HEK293T (cell line): ENCODE measurements around the gene FSIP1.

Source experiments
- CTCF ChIA-PET: fragments of 350-600 bp; formaldehyde crosslinking; extraction: SDS; loops from one replicate; lab custom pipeline; 2021; ENCODE audit warnings: antibody characterized with exemption, inconsistent platforms; lab: Yijun Ruan, JAX
- POLR2A ChIA-PET: fragments of 350-600 bp; formaldehyde crosslinking; extraction: SDS; loops from one replicate; lab custom pipeline; 2020; ENCODE audit warnings: antibody characterized with exemption, inconsistent platforms; lab: Yijun Ruan, JAX
- DNase-seq: peaks from one replicate; pipeline ENCODE4 v3.0.0; 2012; ENCODE audit warnings: mixed read lengths; ENCODE audit errors: extremely low spot score
- ARNT ChIP-seq: fragments of 450-650 bp; IDR thresholded peaks from 2 replicates; pipeline ENCODE4 v1.6.1; 2017; ENCODE audit warnings: mild to moderate bottlenecking
- BHLHE40 ChIP-seq: fragments of 450-650 bp; IDR thresholded peaks from 2 replicates; pipeline ENCODE4 v1.6.1; 2016; ENCODE audit warnings: mild to moderate bottlenecking, moderate library complexity, borderline replicate concordance
- CTBP1 ChIP-seq: fragments of 450-650 bp; IDR thresholded peaks from 2 replicates; pipeline ENCODE4 v1.6.1; 2016; ENCODE audit warnings: borderline replicate concordance
- ELF4 ChIP-seq: fragments of 450-650 bp; IDR thresholded peaks from 2 replicates; pipeline ENCODE4 v1.6.1; 2017; ENCODE audit warnings: antibody characterized with exemption
- FOXA1 ChIP-seq: fragments of 450-650 bp; IDR thresholded peaks from 2 replicates; pipeline ENCODE4 v1.6.1; 2016; ENCODE audit warnings: mild to moderate bottlenecking
- FOXK2 ChIP-seq: fragments of 450-650 bp; IDR thresholded peaks from 2 replicates; pipeline ENCODE4 v1.6.1; 2016; ENCODE audit warnings: mild to moderate bottlenecking
- FOXM1 ChIP-seq: fragments of 450-650 bp; IDR thresholded peaks from 2 replicates; pipeline ENCODE4 v1.6.1; 2017; ENCODE audit warnings: mild to moderate bottlenecking, borderline replicate concordance
- HDGF ChIP-seq: fragments of 450-650 bp; IDR thresholded peaks from 2 replicates; pipeline ENCODE4 v1.6.1; 2017; ENCODE audit warnings: antibody characterized with exemption, borderline replicate concordance
- L3MBTL2 ChIP-seq: fragments of 450-650 bp; conservative IDR thresholded peaks from 2 replicates; pipeline ENCODE4 v1.6.1; 2016; ENCODE audit warnings: mild to moderate bottlenecking
- LEF1 ChIP-seq: fragments of 450-650 bp; IDR thresholded peaks from 2 replicates; pipeline ENCODE4 v1.6.1; 2017; ENCODE audit warnings: mild to moderate bottlenecking, borderline replicate concordance
- NFRKB ChIP-seq: fragments of 450-650 bp; IDR thresholded peaks from 2 replicates; pipeline ENCODE4 v1.6.1; 2016; ENCODE audit warnings: mild to moderate bottlenecking, moderate library complexity
- SP1 ChIP-seq: fragments of 450-650 bp; IDR thresholded peaks from 2 replicates; pipeline ENCODE4 v1.6.1; 2017
- SUZ12 ChIP-seq: fragments of 450-650 bp; IDR thresholded peaks from 2 replicates; pipeline ENCODE4 v1.6.1; 2016; ENCODE audit warnings: mild to moderate bottlenecking
- TARDBP ChIP-seq: fragments of 450-650 bp; IDR thresholded peaks from 2 replicates; pipeline ENCODE4 v1.6.1; 2016
- ZNF384 ChIP-seq: fragments of 450-650 bp; IDR thresholded peaks from 2 replicates; pipeline ENCODE4 v1.6.1; 2016
- TF ChIP-seq, protein P1 (sequence below): fragments of 450-650 bp; IDR thresholded peaks from 2 replicates; pipeline ENCODE4 v1.6.1; 2016

The FSIP1 gene

DNA sequence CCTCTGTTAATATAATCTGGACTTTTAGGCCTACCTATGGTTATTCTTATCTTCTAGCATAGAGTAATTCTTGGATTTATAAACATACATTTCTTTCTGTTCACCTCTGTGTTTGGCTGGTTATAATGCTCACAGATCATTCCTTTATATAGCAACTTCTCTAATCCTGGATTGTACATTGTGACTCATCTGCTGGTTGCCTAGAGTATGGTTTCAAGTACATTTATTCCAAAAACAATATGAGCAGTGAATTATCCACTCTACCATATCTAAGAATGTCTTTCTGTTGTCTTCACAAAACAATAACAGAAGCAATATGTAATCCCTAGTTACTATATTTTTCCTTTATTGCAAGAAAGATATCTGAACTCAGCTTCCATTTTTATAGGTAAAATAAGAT is 35.3 kb downstream of the FSIP1 start:
- TF ChIP-seq CTBP1 (no peak), TARDBP (no peak), HDGF (no peak), FOXA1 (no peak), NFRKB (no peak), ZNF384 (no peak), ELF4 (no peak), ARNT (no peak), LEF1 (no peak), SP1 (no peak), SUZ12 (no peak), BHLHE40 (no peak), L3MBTL2 (no peak)
- CTCF ChIA-PET: no interaction called here
- no peak for DNase-seq
- POLR2A ChIA-PET: no interaction called here

DNA sequence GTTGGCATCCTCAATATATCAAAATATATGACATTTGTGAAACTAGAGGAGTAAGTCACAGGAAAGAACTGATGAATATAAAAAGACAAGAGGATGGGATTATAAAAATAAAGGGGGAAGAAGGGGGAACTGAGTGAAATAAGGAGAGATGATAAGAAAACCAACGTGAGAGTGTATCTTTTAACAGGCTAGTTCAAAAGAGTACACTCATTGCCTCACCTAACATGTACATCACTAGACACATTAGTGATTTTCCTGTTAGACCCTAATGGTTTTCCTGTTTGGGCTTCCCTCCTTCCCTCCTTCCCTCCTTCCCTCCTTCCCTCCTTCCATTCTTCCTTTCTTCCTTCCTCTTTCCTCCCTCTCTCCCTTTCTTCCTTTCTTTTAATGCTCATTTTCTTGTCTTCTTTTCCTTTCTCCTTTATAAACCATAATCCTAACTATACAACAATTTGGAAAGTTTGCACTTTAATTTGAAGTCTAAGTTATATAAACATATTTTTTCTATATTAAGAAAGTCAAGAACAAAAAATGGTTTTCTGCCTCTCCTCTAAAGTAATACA is 35.8 kb downstream of the FSIP1 start:
- TF ChIP-seq ELF4 (no peak), TARDBP (no peak), BHLHE40 (no peak), HDGF (no peak), SUZ12 (no peak), ARNT (no peak), ZNF384 (no peak), FOXA1 (no peak), SP1 (no peak), L3MBTL2 (no peak)
- TF ChIP-seq, protein P1, sequence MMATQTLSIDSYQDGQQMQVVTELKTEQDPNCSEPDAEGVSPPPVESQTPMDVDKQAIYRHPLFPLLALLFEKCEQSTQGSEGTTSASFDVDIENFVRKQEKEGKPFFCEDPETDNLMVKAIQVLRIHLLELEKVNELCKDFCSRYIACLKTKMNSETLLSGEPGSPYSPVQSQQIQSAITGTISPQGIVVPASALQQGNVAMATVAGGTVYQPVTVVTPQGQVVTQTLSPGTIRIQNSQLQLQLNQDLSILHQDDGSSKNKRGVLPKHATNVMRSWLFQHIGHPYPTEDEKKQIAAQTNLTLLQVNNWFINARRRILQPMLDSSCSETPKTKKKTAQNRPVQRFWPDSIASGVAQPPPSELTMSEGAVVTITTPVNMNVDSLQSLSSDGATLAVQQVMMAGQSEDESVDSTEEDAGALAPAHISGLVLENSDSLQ: no peak
- no peak for DNase-seq
- ChIA-PET CTCF (no interaction called here), POLR2A (no interaction called here)

DNA sequence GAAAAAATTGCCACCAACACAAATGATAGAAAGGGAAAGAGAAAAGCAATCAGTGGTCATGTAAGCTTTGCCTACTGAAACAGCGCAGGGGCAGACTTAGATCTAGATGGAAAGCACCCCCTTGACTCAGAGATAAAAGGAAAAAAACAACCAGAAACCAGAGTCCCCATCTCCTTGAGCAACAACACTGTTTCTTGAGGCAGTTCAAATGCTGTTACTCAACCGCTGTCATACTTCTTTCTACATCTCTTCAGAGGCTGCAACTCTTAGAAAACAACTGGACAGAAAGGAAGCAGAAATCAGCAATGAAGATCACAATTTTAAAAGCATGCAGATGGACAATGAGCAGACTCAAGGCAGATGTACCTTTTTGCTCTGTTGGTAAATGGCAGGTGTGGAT is 36.5 kb downstream of the FSIP1 start:
- DNase-seq: no peak
- TF ChIP-seq L3MBTL2 (no peak), ELF4 (no peak), BHLHE40 (no peak), FOXA1 (no peak), HDGF (no peak), NFRKB (no peak), FOXK2 (no peak), SP1 (no peak), CTBP1 (no peak), ARNT (no peak)
- TF ChIP-seq, protein P1: no peak
- POLR2A ChIA-PET: no interaction called here
- CTCF ChIA-PET: no interaction called here

- TF ChIP-seq FOXK2: no peak
- no peak for TF ChIP-seq SP1
- TF ChIP-seq LEF1: no peak
- no peak for TF ChIP-seq NFRKB
- TF ChIP-seq ZNF384: no peak
- TF ChIP-seq FOXM1: no peak
- TF ChIP-seq ELF4: no peak
- DNase-seq: no peak
- CTCF ChIA-PET: interaction anchor here (1.0 kb wide), 1 partner anchor 11 kb away, joined by 3 read pairs; no protein-coding TSS in a partner anchor
- POLR2A ChIA-PET: no interaction called here
Measured at GRCh38 chr15:39745415-39745814, 37.2 kb downstream of the FSIP1 start.

DNA sequence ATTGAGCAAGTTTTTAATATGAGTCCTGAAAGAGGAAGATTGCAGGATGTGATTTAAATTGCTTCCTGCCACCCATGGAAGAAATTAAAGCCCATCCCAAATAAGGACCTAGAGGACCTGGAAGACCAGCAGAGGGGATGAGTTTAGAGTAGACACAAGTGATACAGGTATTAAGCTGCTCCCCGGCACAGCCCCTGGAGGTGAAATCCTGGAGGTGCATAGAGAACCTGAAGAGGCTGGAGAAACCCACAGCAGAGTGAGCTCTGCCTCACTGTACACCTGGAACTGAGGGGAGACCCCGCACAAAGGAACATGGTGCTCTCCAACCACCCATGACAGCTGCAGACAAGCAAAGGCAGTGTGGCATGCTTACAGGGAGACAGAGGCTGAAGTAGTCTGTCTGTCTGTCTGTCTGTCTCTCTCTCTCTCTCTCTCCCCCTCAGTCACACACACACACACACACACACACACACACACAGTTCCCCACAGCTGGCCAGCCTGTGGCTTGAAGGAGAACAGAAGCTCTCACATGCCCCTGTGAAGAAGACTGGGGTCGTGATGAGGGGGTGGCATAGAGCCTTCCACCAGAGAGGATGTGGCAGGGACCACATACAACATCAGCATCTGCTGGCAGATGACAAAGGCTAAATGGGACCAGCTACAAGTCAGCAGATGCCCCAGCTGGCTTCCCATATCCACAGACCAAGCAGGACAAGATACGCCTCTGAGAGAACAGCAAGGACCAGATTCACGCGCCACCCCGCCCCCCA is 38.1 kb downstream of the FSIP1 start:
- CTCF ChIA-PET: interaction anchor here (1.0 kb wide), 1 partner anchor 12 kb away, joined by 3 read pairs; no protein-coding TSS in a partner anchor
- TF ChIP-seq ZNF384 (no peak), LEF1 (no peak), HDGF (no peak), FOXM1 (no peak), CTBP1 (no peak), SP1 (no peak), BHLHE40 (no peak), SUZ12 (no peak), NFRKB (no peak), ELF4 (no peak), FOXA1 (no peak), ARNT (no peak), TARDBP (no peak), FOXK2 (no peak), L3MBTL2 (no peak)
- TF ChIP-seq, protein P1: no peak
- DNase-seq: no peak
- POLR2A ChIA-PET: no interaction called here

GRCh38 chr15:39743611-39744010 is 39.0 kb downstream of the FSIP1 start:
- no peak for DNase-seq
- POLR2A ChIA-PET: no interaction called here
- CTCF ChIA-PET: no interaction called here
- TF ChIP-seq ARNT: no peak
- no peak for TF ChIP-seq ZNF384
- TF ChIP-seq FOXM1: no peak
- TF ChIP-seq SP1: no peak
- TF ChIP-seq L3MBTL2: no peak
- TF ChIP-seq ELF4: no peak
- TF ChIP-seq, protein P1: no peak
- TF ChIP-seq FOXA1: no peak
- TF ChIP-seq HDGF: no peak
- no peak for TF ChIP-seq FOXK2
- no peak for TF ChIP-seq SUZ12
- TF ChIP-seq CTBP1: no peak
- TF ChIP-seq BHLHE40: no peak
- TF ChIP-seq LEF1: no peak
- no peak for TF ChIP-seq TARDBP
- TF ChIP-seq NFRKB: no peak
